WI38 (cell line): ENCODE results near the gene SLCO2B1.

Source experiments
- H3K4me3 ChIP-seq: 2 replicates; pipeline ENCODE4 v1.5.1; 2011; ENCODE audit warnings: low read depth, mild to moderate bottlenecking, control low read depth, low read length
- TF ChIP-seq, protein P1 (sequence below): IDR thresholded peaks from 2 replicates; pipeline ENCODE4 v1.5.1; 2012; ENCODE audit warnings: low read depth, mild to moderate bottlenecking, control low read depth, low read length

Gene SLCO2B1

DNA sequence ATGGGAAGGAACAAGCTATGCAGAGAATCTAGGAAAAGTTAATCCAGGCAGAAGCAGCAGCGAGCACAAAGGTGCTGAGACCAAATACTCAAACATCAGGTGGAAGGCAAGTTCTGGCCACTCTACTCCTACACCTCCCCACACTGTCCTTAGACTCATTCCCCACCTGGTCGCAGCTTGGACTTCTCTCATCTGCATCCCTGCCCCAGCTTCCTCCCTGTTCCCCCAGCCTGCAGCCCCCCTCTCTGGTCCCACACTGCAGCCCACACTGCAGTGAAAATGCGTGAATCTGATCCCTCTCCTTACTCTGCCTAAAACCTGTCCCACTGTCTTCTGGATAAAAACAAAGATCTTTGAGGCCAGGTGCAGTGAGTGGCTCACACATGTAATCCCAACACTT lies 98.8 kb downstream of the SLCO2B1 start:
- no peak overlapping the region for H3K4me3 ChIP-seq

DNA sequence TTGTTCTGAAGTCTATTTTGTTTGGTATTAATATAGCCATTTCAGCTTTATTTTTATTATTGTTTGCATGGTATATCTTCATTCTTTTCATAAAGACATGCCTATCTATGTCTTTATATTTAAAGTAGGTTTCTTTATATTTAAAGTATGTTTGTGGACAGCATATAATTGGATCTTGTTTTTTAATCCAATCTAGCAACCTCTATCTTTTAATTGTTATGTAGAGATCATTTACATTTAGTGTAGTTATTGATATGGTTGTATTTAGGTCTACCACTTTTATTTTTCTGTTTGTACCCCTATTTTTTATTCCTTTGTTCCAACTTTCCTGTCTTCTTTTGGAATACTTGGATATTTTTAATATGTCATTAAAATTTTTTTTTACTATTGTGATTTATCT lies 103.4 kb downstream of the SLCO2B1 start:
- no peak overlapping the region for H3K4me3 ChIP-seq
- TF ChIP-seq, protein P1, sequence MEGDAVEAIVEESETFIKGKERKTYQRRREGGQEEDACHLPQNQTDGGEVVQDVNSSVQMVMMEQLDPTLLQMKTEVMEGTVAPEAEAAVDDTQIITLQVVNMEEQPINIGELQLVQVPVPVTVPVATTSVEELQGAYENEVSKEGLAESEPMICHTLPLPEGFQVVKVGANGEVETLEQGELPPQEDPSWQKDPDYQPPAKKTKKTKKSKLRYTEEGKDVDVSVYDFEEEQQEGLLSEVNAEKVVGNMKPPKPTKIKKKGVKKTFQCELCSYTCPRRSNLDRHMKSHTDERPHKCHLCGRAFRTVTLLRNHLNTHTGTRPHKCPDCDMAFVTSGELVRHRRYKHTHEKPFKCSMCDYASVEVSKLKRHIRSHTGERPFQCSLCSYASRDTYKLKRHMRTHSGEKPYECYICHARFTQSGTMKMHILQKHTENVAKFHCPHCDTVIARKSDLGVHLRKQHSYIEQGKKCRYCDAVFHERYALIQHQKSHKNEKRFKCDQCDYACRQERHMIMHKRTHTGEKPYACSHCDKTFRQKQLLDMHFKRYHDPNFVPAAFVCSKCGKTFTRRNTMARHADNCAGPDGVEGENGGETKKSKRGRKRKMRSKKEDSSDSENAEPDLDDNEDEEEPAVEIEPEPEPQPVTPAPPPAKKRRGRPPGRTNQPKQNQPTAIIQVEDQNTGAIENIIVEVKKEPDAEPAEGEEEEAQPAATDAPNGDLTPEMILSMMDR: no peak

More for the DNA sequence above, 98.8 kb downstream of the SLCO2B1 start:
- TF ChIP-seq, protein P1: no peak
